GM06990 (cell line): Measurements from ENCODE around the gene ZNF532.

Experiments
- DNase-seq: peaks from one replicate; pipeline ENCODE4 v3.0.0-alpha.2; 2011; ENCODE audit not compliant: insufficient read length; ENCODE audit errors: extremely low read depth
- H3K27me3 ChIP-seq: replicated peaks from 2 replicates; pipeline ENCODE4 v1.6.0; 2011; ENCODE audit warnings: low read length; ENCODE audit not compliant: control insufficient read depth, insufficient read depth
- H3K36me3 ChIP-seq: 2 replicates; pipeline ENCODE4 v1.5.1; 2011; ENCODE audit warnings: low read length; ENCODE audit not compliant: control insufficient read depth, insufficient read depth
- H3K4me3 ChIP-seq: replicated peaks from 2 replicates; pipeline ENCODE4 v1.5.1; 2011; ENCODE audit warnings: low read depth, mild to moderate bottlenecking, control low read depth, low read length
- CTCF ChIP-seq: IDR thresholded peaks from 2 replicates; pipeline ENCODE4 v1.5.1; 2011; ENCODE audit warnings: low read length, control low read depth, mild to moderate bottlenecking, inconsistent platforms; ENCODE audit not compliant: insufficient read depth, poor library complexity, severe bottlenecking

The ZNF532 gene

GRCh38 chr18:59011786-59012185, 147.1 kb downstream of the ZNF532 start:
- Histone ChIP-seq H3K4me3 (no peak overlapping the region), H3K27me3 (no peaks in the 10 kb centered on the region), H3K36me3 (no peaks in the 10 kb centered on the region)
- no peak for TF ChIP-seq CTCF
- peak; percentile 41 for DNase-seq

GRCh38 chr18:59012815-59013705, 148.4 kb downstream of the ZNF532 start:
- no peak for TF ChIP-seq CTCF
- DNase-seq, result peak; percentile 24
- Histone ChIP-seq H3K27me3 (no peaks in the 10 kb centered on the region), H3K4me3 (no peak overlapping the region), H3K36me3 (no peaks in the 10 kb centered on the region)

GRCh38 chr18:59013744-59014143, 149.1 kb downstream of the ZNF532 start:
- Histone ChIP-seq H3K27me3 (no peaks in the 10 kb centered on the region), H3K4me3 (no peak overlapping the region), H3K36me3 (no peaks in the 10 kb centered on the region)
- no peak for DNase-seq
- TF ChIP-seq CTCF, result no peak

GRCh38 chr18:59015531-59016152, 151.0 kb downstream of the ZNF532 start:
- DNase-seq, result no peak
- Histone ChIP-seq H3K36me3 (no peaks in the 10 kb centered on the region), H3K4me3 (no peak overlapping the region), H3K27me3 (no peaks in the 10 kb centered on the region)
- TF ChIP-seq CTCF, result no peak

- no peak for TF ChIP-seq CTCF
- no peaks in the 10 kb centered on the region for H3K27me3 ChIP-seq
- H3K36me3 ChIP-seq, result no peaks in the 10 kb centered on the region
- no peak overlapping the region for H3K4me3 ChIP-seq
- DNase-seq, result no peak
Measured at GRCh38 chr18:59021500-59021899, 156.8 kb downstream of the ZNF532 start.
